Naive thymus-derived CD8-positive, alpha-beta T cell (primary cell): Measurements from ENCODE around the gene LILRA5. TPM values are rescaled to one million over a fixed set of nuclear protein-coding genes. Genes with fewer than 3 reads are reported as not detected.

ENCODE experiments used
- ATAC-seq, 2 donors: fragments of 150-1000 bp; cut with Tn5 transposase in 1 of 2; sonication (Bioruptor Pico), chemical (Tn5 transposase) in 1 of 2; 1 replicate in 1 of 2; 2 replicates in 1 of 2; pipeline ENCODE4 v1.10.0; 2021; ENCODE audit warnings: mild to moderate bottlenecking in 2 of 2, moderate library complexity in 2 of 2
- POLR2A ChIA-PET: fragments of 350-600 bp; sonication (Branson Sonifier 250); formaldehyde crosslinking; loops from one replicate; lab custom pipeline; 2021; ENCODE audit warnings: antibody characterized with exemption; lab: Charles Lee
- DNase-seq, 10 donors: peaks; one replicate each; pipeline versions ENCODE4 v3.0.0 to v3.0.0-alpha.2; 2020 to 2022
- H3K27ac Mint-ChIP-seq, 10 donors: one replicate each; pipeline ENCODE4 v1.8.0; 2020 to 2022; ENCODE audit warnings: mild to moderate bottlenecking in 10 of 10, mixed read lengths in 10 of 10, moderate library complexity in 4 of 10, inconsistent platforms in 1 of 10
- H3K27me3 Mint-ChIP-seq, 5 donors: one replicate each; pipeline ENCODE4 v1.8.0; 2021 to 2022; ENCODE audit warnings: mixed read lengths in 5 of 5
- H3K36me3 Mint-ChIP-seq, 3 donors: one replicate each; pipeline ENCODE4 v1.8.0; 2020 to 2022; ENCODE audit warnings: mixed read lengths in 3 of 3, mild to moderate bottlenecking in 2 of 3, inconsistent platforms in 1 of 3
- H3K4me1 Mint-ChIP-seq, 4 donors: one replicate each; pipeline ENCODE4 v1.8.0; 2021 to 2022; ENCODE audit warnings: mixed read lengths in 4 of 4
- H3K4me3 Mint-ChIP-seq, 10 donors: one replicate each; pipeline ENCODE4 v1.8.0; 2020 to 2022; ENCODE audit warnings: mild to moderate bottlenecking in 10 of 10, mixed read lengths in 10 of 10, moderate library complexity in 6 of 10, inconsistent platforms in 1 of 10
- H3K9me3 Mint-ChIP-seq, 9 donors: one replicate each; pipeline ENCODE4 v1.8.0; 2020 to 2022; ENCODE audit warnings: mixed read lengths in 9 of 9, mild to moderate bottlenecking in 3 of 9, inconsistent platforms in 1 of 9, moderate library complexity in 1 of 9
- polyA plus RNA-seq, 3 donors: library from polyadenylated mRNA; unstranded; fragments of 300-500 nt; fragmentation: Illumina TruSeq; gene quantifications; one replicate each; pipeline ENCODE4 v1.2.3, GENCODE V29; 2021
- total RNA-seq, 8 experiments: library from RNA in 2 of 8; stranded (reverse) in 2 of 8; gene quantifications; one replicate each; pipeline ENCODE4 v1.2.3 and lab custom pipeline; 2021 to 2026

LILRA5 gene
- total and polyA plus RNA-seq, 5 experiments from 2014 or later = 0.32 TPM; not detected in 4

DNA sequence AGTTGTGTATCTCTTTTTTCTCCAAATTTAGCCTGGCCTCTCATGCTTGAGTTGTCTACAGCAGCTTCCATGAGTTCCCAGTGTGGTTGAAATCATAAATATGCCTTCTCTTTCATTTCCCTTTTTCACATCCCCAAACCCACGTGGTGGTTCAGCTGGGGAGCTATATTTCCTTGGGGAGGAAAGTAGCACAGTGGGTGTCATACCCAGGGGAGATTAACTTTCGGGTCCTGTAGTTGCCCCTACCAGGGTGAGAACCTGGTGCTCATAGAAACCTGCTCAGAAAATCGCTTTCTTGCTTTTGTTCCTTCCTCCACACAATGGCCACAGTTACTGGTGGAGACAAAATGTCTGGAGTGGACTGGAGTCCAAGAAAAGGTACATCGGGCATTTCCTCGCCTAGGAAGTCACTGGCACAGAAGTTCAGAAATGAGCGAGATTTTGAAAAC lies 33.0 kb upstream of the LILRA5 start:
- H3K27ac Mint-ChIP-seq = peak overlapping the region in 2 of 10 donors; percentile 18 to 71
- peaks cover 0 to 3% (median 0%) of the 10 kb centered on the region in 5 donors for H3K27me3 Mint-ChIP-seq
- H3K4me1 Mint-ChIP-seq = peaks cover 0 to 51% (median 2%) of the 10 kb centered on the region in 4 donors
- peak in 1 of 2 donors; percentile 35 for ATAC-seq
- no peaks in the 10 kb centered on the region for H3K9me3 Mint-ChIP-seq
- no peaks in the 10 kb centered on the region for H3K36me3 Mint-ChIP-seq
- POLR2A ChIA-PET = interaction anchor here (0.9 to 1.4 kb wide), 2 partner anchors 11 to 43 kb away, joined by 3 to 5 read pairs; no protein-coding TSS in a partner anchor
- DNase-seq = no peak
- peak overlapping the region in 1 of 10 donors; percentile 53 for H3K4me3 Mint-ChIP-seq

DNA sequence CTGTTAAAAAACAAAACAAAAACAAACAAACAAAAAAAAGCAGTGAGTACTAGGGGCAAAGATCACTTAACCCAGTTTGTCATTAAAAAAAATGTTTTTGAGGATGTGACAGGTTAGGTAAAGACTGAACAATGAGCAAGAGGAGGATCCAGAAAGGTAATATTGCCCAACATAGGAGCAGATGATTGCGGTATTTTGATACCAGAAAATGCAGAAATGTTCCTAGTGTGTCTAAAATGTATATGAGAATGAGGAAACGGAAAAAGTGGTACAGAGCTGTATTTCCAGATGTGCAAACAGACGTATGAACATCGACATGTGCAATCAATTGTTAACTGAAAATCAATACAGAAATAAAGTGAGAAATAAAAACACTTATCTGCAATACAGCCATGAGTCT lies 30.9 kb upstream of the LILRA5 start:
- H3K4me3 Mint-ChIP-seq = no peak overlapping the region
- POLR2A ChIA-PET = no interaction called here
- no peaks in the 10 kb centered on the region for H3K9me3 Mint-ChIP-seq
- H3K27ac Mint-ChIP-seq = peak overlapping the region in 2 of 10 donors; percentile 51 to 53
- ATAC-seq = no peak
- no peaks in the 10 kb centered on the region for H3K36me3 Mint-ChIP-seq
- DNase-seq = no peak
- peaks cover 0 to 3% (median 1%) of the 10 kb centered on the region in 5 donors for H3K27me3 Mint-ChIP-seq
- peaks cover 0 to 61% (median 1%) of the 10 kb centered on the region in 4 donors for H3K4me1 Mint-ChIP-seq

DNA sequence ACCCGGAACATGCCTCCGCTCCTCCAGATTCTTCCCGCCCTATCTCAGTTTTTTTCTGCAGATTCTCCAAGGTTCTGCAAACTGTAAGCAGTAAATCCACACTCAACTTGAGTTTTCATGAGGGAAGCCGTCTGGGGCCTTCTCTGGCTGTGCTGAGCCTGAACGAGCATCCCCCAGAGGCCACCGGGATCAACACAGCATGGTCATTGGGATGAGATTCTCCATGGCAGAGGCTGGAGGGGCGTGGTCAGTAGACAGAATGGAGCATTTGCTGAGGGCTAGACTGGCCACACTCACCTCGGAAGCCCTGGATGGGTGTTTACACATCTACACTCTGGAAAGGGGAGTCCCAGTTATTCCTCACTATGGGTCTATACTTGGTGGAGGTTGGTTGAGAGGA lies 28.3 kb upstream of the LILRA5 start:
- Mint-ChIP-seq H3K9me3 (no peaks in the 10 kb centered on the region), H3K4me1 (peaks cover 0 to 41% (median 0%) of the 10 kb centered on the region in 4 donors), H3K4me3 (no peak overlapping the region), H3K27me3 (peaks cover 0 to 6% (median 1%) of the 10 kb centered on the region in 5 donors), H3K27ac (peak overlapping the region in 1 of 10 donors; percentile 12), H3K36me3 (no peaks in the 10 kb centered on the region)
- ATAC-seq (no peak), DNase-seq (no peak)
- POLR2A ChIA-PET = no interaction called here

DNA sequence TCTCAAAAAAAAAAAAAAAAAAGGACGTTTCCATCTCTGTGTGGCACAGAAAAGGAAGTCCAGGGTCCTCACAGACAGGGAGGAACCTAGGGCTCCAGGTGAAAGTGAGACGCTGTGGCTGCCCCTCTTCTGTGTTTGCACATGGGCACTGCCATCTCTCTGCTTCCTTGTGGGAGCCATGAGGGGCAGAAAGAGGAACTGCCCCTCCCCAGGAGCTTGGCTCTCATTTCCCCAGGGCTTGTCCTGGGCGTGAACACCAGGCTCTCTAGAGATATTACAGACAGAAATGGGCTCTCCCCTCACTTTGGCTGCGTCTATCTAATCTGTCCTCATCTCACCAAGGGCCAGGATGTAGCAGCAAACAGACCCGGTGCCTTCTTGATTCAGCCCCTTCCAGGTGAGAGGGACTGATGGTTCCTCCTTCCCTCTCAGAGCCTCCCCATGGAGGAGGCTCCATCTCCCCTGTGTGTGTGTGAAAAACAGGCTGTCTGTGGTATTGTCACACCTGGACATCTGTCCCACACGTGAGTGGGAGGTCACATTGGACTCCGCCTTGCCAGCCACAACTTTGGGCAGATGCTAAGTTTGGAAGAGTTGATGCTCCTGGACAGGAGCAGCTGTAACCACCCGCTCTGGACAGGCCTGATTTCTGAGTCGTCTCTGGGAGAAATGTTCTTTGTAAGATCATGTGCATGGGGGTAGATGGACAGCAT lies 26.8 kb upstream of the LILRA5 start:
- ATAC-seq = peak in 1 of 2 donors; percentile 37
- no peak for DNase-seq
- Mint-ChIP-seq H3K9me3 (no peaks in the 10 kb centered on the region), H3K27me3 (peaks cover 0 to 6% (median 1%) of the 10 kb centered on the region in 5 donors), H3K4me3 (no peak overlapping the region), H3K4me1 (peaks cover 0 to 34% (median under 1%) of the 10 kb centered on the region in 4 donors), H3K36me3 (no peaks in the 10 kb centered on the region), H3K27ac (peak overlapping the region in 3 of 10 donors; percentile 11 to 83 (median 17))
- POLR2A ChIA-PET = interaction anchor here (1.0 kb wide), 1 partner anchor 48 kb away, joined by 3 read pairs; no protein-coding TSS in a partner anchor

DNA sequence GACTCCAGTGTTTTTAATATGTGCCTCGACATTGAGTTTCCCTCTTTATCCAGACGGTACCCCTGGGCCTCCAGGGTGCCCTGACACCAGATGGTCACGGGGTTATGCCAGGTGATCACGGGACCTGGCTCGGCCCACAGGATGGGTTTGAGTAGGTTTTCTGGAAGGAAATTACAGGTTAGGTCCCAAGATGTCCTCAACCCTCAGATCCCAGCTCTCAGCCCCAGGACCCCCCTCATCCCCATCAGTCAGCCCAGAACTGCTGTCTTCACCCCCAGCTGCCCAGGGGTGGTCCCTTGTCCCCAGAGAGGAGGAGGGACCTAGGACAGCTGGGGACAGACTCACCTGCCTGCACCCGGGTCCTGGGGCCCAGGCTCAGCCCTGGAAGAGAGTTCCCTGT lies 25.6 kb upstream of the LILRA5 start:
- H3K27me3 Mint-ChIP-seq = peaks cover 0 to 6% (median 1%) of the 10 kb centered on the region in 5 donors
- H3K36me3 Mint-ChIP-seq = no peaks in the 10 kb centered on the region
- no peak overlapping the region for H3K4me3 Mint-ChIP-seq
- H3K4me1 Mint-ChIP-seq = peaks cover 0 to 31% (median 2%) of the 10 kb centered on the region in 4 donors
- DNase-seq (no peak), ATAC-seq (no peak)
- POLR2A ChIA-PET = no interaction called here
- no peak overlapping the region for H3K27ac Mint-ChIP-seq
- no peaks in the 10 kb centered on the region for H3K9me3 Mint-ChIP-seq

DNA sequence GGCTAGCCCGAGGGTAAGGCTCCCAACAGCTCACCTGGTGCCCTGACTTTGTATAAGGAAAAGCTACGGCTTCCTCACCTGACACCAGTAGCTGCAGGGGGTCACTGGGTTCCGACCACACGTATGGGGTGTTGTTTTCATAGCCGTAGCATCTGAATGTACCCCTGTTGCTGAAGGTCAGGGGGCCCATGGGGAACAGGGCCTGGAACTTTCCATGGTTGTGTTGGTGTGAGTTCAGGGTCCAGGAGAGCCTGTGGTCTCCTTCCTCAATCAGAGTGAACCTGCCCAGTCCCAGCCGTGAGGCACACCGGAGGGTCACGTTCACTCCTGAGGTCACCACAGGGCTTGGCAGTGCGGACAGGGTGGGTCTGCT lies 24.9 kb upstream of the LILRA5 start:
- no peaks in the 10 kb centered on the region for H3K9me3 Mint-ChIP-seq
- H3K27me3 Mint-ChIP-seq = peaks cover 0 to 6% (median 1%) of the 10 kb centered on the region in 5 donors
- H3K36me3 Mint-ChIP-seq = no peaks in the 10 kb centered on the region
- H3K4me3 Mint-ChIP-seq = no peak overlapping the region
- POLR2A ChIA-PET = no interaction called here
- DNase-seq = no peak
- peak overlapping the region in 1 of 10 donors; percentile 43 for H3K27ac Mint-ChIP-seq
- no peak for ATAC-seq
- peaks cover 0 to 33% (median 3%) of the 10 kb centered on the region in 4 donors for H3K4me1 Mint-ChIP-seq

DNA sequence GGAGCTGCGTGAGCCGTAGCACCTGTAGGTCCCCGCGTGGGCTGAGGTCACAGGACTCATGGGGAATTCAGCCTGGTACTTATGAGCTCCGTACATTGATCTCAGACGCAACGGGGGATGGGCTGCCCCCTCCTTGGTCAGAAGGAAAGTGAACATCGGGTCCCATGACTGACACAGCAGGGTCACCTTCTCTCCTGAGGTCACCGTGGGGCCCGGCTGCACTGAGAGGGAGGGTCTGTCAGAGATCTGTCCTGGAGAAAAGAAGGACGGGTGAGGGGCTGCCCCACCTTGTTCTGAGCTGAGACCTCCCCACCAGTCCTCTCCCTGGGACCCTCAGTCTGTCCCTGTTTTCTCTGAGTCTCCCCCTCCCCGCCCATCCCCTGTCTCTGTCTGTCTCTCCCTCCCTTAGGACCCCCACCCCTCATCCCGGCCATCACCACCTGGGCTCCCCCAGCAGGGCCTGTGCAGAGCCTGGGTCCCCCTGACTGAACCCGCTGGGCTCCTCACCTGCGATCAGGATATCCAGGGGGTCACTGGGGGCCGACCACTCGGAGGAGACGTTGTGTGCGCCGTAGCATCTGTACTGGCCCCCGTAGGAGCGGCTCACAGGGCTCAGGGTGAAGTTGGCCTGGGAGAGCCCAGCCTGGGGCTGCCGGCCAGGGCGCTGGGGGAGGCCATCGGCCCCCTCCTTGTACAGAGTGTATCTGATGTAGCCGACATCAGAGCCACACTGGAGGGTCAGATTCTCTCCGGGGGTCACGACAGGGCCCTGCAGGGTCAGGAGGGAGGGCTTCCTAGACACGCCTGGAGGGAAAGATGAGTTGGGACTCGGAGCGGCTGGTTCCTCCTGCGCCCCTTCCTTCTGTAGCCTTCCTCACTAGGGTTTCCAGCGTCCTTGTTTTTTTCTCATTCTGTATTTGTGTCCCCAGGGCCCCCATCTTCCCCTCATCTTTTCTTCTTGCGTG lies 24.2 kb upstream of the LILRA5 start:
- DNase-seq = no peak
- POLR2A ChIA-PET = no interaction called here
- peaks cover 0 to 6% (median 1%) of the 10 kb centered on the region in 5 donors for H3K27me3 Mint-ChIP-seq
- H3K9me3 Mint-ChIP-seq = no peaks in the 10 kb centered on the region
- no peak for ATAC-seq
- H3K27ac Mint-ChIP-seq = peak overlapping the region in 1 of 10 donors; percentile 43
- H3K36me3 Mint-ChIP-seq = no peaks in the 10 kb centered on the region
- peaks cover 0 to 33% (median 3%) of the 10 kb centered on the region in 4 donors for H3K4me1 Mint-ChIP-seq
- no peak overlapping the region for H3K4me3 Mint-ChIP-seq

DNA sequence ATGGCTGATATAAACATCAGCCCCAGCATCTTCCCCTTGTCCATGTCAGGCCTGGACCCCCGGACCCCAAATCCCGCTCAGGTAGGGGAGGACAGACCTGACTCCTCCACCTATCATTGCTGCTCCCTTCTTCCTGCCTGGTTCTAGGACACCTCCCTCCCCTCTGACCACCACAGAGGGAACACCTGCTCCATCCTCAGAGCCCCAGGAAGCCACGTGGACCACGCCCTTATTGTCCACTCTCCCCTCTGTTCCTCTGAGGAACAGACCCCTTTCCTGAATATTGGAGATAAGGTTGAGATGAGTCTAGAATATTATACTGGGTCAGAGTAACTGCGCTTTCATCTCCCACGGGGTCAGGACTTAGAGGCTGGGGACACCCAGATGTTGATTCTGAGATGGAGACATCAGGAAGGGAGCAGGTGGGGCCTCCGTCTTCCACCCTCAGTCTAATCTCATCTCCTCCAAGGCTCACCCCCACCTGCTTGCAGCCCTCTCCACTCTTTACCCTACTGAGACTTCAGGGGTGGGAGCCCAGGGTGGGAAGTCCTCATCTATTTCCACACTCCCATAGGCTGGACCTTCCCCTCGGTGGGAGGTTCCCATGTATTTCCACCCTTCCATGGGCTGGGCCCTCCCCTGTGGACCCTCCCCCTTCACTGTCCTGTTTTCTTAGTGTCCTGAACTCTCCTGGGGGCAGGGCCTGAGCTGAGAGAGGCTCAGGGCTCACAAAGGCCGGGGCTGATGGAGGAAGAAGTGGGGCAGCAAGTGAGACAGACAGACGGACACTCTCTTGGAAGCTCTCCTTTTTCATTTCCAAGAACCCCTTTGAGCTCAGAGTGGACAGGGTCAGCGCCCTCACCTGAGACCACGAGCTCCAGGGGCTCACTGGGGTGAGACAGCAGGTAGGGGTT lies 23.3 kb upstream of the LILRA5 start:
- POLR2A ChIA-PET = no interaction called here
- H3K4me3 Mint-ChIP-seq = no peak overlapping the region
- H3K36me3 Mint-ChIP-seq = no peaks in the 10 kb centered on the region
- peaks cover 0 to 6% (median 1%) of the 10 kb centered on the region in 5 donors for H3K27me3 Mint-ChIP-seq
- H3K9me3 Mint-ChIP-seq = no peaks in the 10 kb centered on the region
- H3K27ac Mint-ChIP-seq = peak overlapping the region in 1 of 10 donors; percentile 41
- no peak for DNase-seq
- H3K4me1 Mint-ChIP-seq = peaks cover 0 to 30% (median 3%) of the 10 kb centered on the region in 4 donors
- ATAC-seq = no peak

DNA sequence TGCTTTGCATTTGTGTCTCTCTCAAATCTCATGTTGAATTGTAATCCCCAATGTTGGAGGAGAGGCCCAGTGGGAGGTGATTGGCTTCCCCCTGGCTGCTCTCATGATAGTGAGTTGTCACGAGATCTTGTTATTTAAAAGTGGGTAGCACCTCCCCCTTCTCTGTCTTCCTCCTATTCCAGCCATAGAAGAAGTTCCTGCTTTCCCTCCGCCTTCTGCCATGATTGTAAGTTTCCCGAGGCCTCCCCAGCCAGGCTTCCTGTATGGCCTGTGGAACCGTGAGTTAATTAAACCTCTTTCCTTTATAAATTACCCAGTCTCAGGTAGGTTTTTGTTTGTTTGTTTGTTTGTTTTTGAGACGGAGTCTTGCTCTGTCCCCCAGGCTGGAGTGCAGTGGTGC lies 22.2 kb upstream of the LILRA5 start:
- POLR2A ChIA-PET = no interaction called here
- Mint-ChIP-seq H3K9me3 (no peaks in the 10 kb centered on the region), H3K36me3 (no peaks in the 10 kb centered on the region), H3K27me3 (peaks cover 0 to 6% (median 1%) of the 10 kb centered on the region in 5 donors), H3K27ac (peak overlapping the region in 3 of 10 donors; percentile 10 to 73 (median 72)), H3K4me3 (no peak overlapping the region), H3K4me1 (peaks cover 0 to 26% (median 3%) of the 10 kb centered on the region in 4 donors)
- DNase-seq (no peak), ATAC-seq (no peak)

DNA sequence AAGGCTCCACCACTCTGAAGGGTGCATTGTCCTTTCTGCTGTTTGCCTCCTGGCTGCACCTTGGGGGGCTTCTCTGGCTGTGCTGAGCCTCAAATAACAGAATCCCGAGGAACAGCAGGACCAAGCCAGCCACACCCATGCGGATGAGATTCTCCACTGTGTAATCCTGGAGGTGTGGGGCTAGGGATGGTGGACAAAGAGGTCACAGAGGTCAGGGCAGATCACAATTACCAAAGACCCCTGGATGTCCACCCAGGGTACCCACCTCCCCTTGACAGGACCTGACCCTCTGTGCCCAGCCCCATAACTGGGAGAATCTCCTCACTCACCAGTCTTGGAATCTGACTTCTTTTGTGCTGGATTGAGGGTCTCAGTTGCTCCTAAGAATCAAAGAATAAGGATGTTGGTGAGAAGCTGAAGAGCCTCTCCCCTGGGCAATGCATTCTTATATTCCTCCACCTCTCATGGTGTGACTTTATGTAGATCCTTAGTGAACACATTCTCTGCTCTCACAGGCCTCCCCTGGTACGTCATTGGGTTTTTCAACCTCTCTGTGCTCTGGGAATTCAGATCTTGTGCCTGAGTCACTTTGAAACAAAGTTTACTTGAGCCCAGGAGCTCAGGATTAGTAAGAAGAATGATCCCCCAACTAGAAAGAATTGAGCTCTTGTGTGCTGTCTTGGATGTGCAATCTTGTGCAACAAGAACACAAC lies 20.8 kb upstream of the LILRA5 start:
- Mint-ChIP-seq H3K36me3 (no peaks in the 10 kb centered on the region), H3K27ac (peak overlapping the region in 1 of 10 donors; percentile 37), H3K9me3 (no peaks in the 10 kb centered on the region), H3K4me3 (no peak overlapping the region), H3K27me3 (peaks cover 0 to 5% (median 0%) of the 10 kb centered on the region in 5 donors), H3K4me1 (peaks cover 0 to 17% (median 5%) of the 10 kb centered on the region in 4 donors)
- ATAC-seq (no peak), DNase-seq (no peak)
- POLR2A ChIA-PET = no interaction called here

DNA sequence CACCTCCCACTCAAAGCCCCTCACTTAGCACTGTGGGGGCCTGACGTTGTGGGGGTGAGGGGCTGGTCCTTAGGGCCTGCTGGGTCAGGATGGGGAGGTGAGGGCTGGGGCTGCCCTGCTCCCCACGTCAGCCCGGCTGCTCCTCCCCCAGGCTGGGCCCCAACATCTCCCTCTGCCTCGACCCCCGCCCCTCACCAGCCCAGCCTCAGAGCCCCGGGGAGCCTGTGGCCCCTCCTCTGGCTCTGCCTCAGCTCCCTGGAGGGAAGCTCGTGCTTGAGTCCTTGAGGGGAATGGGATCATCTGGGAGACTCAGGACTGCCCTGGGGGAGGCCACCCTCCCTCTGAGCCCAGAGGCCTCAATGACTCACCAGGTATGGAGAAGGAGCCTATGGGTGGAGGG lies 19.2 kb upstream of the LILRA5 start:
- H3K27ac Mint-ChIP-seq = no peak overlapping the region
- no peak overlapping the region for H3K4me3 Mint-ChIP-seq
- no peaks in the 10 kb centered on the region for H3K36me3 Mint-ChIP-seq
- H3K4me1 Mint-ChIP-seq = peaks cover 7 to 31% (median 12%) of the 10 kb centered on the region in 4 donors
- POLR2A ChIA-PET = no interaction called here
- no peak for DNase-seq
- no peaks in the 10 kb centered on the region for H3K27me3 Mint-ChIP-seq
- no peak for ATAC-seq
- no peaks in the 10 kb centered on the region for H3K9me3 Mint-ChIP-seq
